Measurements from ENCODE around the gene STXBP5L.
A peak's percentile ranks its signal among the peaks of the same experiment; 100 is the strongest.
"Not testable (repeated sequence)": the region's sequence is repeated elsewhere in the genome, so short reads cannot be mapped to it uniquely, and the experiment has no call there.

Gene STXBP5L

GRCh38 chr3:120908030-120908794, at the start of gene STXBP5L:
Gene STXBP5L, plus strand, starts transcription at chr3:120908205. Its CDS starts 1,374 bp downstream, at chr3:120909579.
- DNase-seq = no peak

GRCh38 chr3:120858521-120858920, 49.5 kb upstream of the STXBP5L start:
- no peak for DNase-seq

GRCh38 chr3:120864541-120864940, 43.5 kb upstream of the STXBP5L start:
- DNase-seq = no peak

- no peak for DNase-seq
Measured at GRCh38 chr3:120875507-120875906, 32.5 kb upstream of the STXBP5L start.

GRCh38 chr3:120875989-120876388, 32.0 kb upstream of the STXBP5L start:
- DNase-seq = no peak

GRCh38 chr3:120879411-120879810, 28.6 kb upstream of the STXBP5L start:
- no peak for DNase-seq

GRCh38 chr3:120892921-120893320, 15.1 kb upstream of the STXBP5L start:
- DNase-seq = no peak

- no peak for DNase-seq
Measured at GRCh38 chr3:120894316-120895057, 13.5 kb upstream of the STXBP5L start.

- DNase-seq = not testable (repeated sequence)
Measured at GRCh38 chr3:120901716-120902115, 6.3 kb upstream of the STXBP5L start.

GRCh38 chr3:120903221-120903620, 4.8 kb upstream of the STXBP5L start:
- DNase-seq = no peak

GRCh38 chr3:120907659-120908029, 361 bp upstream of the STXBP5L start:
- peak; percentile 97 for DNase-seq

GRCh38 chr3:120908795-120909601, 993 bp downstream of the STXBP5L start:
- no peak for DNase-seq

GRCh38 chr3:120909602-120909878, 1.5 kb downstream of the STXBP5L start:
- DNase-seq = no peak

GRCh38 chr3:120926146-120926545, 18.1 kb downstream of the STXBP5L start:
- no peak for DNase-seq

- no peak for DNase-seq
Measured at GRCh38 chr3:120928991-120929390, 21.0 kb downstream of the STXBP5L start.

GRCh38 chr3:120931593-120931992, 23.6 kb downstream of the STXBP5L start:
- no peak for DNase-seq

GRCh38 chr3:120956143-120956542, 48.1 kb downstream of the STXBP5L start:
- DNase-seq = no peak

- DNase-seq = no peak
Measured at GRCh38 chr3:120982608-120983320, 74.8 kb downstream of the STXBP5L start.

GRCh38 chr3:120983321-120983665, 75.3 kb downstream of the STXBP5L start:
- no peak for DNase-seq

GRCh38 chr3:120983841-120984240, 75.8 kb downstream of the STXBP5L start:
- DNase-seq = no peak

- no peak for DNase-seq
Measured at GRCh38 chr3:120985242-120985641, 77.2 kb downstream of the STXBP5L start.

GRCh38 chr3:120988994-120989393, 81.0 kb downstream of the STXBP5L start:
- no peak for DNase-seq

GRCh38 chr3:121018917-121019321, 110.9 kb downstream of the STXBP5L start:
- no peak for DNase-seq
